Measurements from ENCODE around the gene TNIK.

GRCh38 chr3:171378586-171378985 is 81.6 kb downstream of the TNIK start:
- TF ChIP-seq CTCF (IDR thresholded peaks at IDR 0.05; ENCODE audit: low read length) = no peak
- TF ChIP-seq EZH2 (IDR thresholded peaks at IDR 0.05; ENCODE audit: borderline replicate concordance, low read length) = no peak

Measured in OCI-LY1 (cell line).